Esophagus muscularis mucosa (tissue), 4 donors: Measurements from ENCODE around the gene CKAP5.

Experiments
- EP300 ChIP-seq: sonication (generic); formaldehyde crosslinking; IDR thresholded peaks from one replicate; pipeline ENCODE4 v1.6.1; 2017; ENCODE audit warnings: antibody characterized with exemption
- POLR2A ChIP-seq: fragments of 450-650 bp; IDR thresholded peaks from one replicate; pipeline ENCODE4 v1.6.1; 2017; ENCODE audit warnings: antibody characterized with exemption, moderate library complexity, mild to moderate bottlenecking, low read depth
- POLR2AphosphoS5 ChIP-seq, 2 donors: sonication (generic); formaldehyde crosslinking; IDR thresholded peaks; one replicate each; pipeline ENCODE4 v1.6.1; 2017; ENCODE audit warnings: antibody characterized with exemption in 2 of 2
- TF ChIP-seq, protein P1 (sequence below), 3 experiments: fragments of 200-600 bp in 2 of 3; fragments of 450-650 bp in 1 of 3; sonication (generic) in 2 of 3; IDR thresholded peaks; one replicate each; pipeline ENCODE4 v1.5.1; 2017 to 2019; ENCODE audit warnings: antibody characterized with exemption in 3 of 3, mild to moderate bottlenecking in 2 of 3, moderate library complexity in 1 of 3

DNA sequence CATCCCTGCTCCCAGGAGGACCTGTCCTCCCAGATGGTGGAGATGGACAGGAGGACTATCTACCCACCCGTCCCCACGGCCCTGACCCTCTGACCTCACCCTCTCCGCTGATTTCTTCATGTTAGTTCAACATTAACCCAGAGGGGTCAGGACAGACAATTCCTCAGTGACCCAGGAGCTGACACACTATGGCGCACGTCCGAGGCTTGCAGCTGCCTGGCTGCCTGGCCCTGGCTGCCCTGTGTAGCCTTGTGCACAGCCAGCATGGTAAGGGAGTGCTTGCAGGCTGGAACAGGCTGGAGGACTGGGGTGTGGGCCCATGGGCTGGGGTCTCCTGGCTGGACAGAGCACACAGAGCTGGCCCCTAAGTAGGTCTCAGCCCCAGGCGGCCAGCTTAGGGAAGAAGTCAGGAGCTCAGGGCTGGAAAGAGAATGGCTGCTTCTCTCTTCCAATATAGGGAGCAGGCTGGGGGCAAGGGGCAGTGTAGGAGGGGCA lies 127.0 kb downstream of the CKAP5 start, which contains the start of gene F2:
- TF ChIP-seq, protein P1, sequence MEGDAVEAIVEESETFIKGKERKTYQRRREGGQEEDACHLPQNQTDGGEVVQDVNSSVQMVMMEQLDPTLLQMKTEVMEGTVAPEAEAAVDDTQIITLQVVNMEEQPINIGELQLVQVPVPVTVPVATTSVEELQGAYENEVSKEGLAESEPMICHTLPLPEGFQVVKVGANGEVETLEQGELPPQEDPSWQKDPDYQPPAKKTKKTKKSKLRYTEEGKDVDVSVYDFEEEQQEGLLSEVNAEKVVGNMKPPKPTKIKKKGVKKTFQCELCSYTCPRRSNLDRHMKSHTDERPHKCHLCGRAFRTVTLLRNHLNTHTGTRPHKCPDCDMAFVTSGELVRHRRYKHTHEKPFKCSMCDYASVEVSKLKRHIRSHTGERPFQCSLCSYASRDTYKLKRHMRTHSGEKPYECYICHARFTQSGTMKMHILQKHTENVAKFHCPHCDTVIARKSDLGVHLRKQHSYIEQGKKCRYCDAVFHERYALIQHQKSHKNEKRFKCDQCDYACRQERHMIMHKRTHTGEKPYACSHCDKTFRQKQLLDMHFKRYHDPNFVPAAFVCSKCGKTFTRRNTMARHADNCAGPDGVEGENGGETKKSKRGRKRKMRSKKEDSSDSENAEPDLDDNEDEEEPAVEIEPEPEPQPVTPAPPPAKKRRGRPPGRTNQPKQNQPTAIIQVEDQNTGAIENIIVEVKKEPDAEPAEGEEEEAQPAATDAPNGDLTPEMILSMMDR (IDR thresholded peaks at IDR 0.05), result no peak
- no peak for TF ChIP-seq POLR2AphosphoS5 (IDR thresholded peaks at IDR 0.05)
- TF ChIP-seq POLR2A, result no peak
- TF ChIP-seq EP300, result no peak
